Endodermal cell (in vitro differentiated cells): ENCODE data around the gene PACRG. TPM values are rescaled to one million over a fixed set of nuclear protein-coding genes. Genes with fewer than 3 reads are reported as not detected.

Experiments
- DNase-seq: peaks from one replicate; pipeline ENCODE4 v3.0.0-alpha.2; 2017
- H3K27ac ChIP-seq: 2 replicates; pipeline ENCODE4 v1.5.1; 2013; ENCODE audit warnings: mild to moderate bottlenecking, low read depth, low read length, moderate library complexity
- H3K27me3 ChIP-seq: 2 replicates; pipeline ENCODE4 v1.6.1; 2013; ENCODE audit warnings: mild to moderate bottlenecking, low read length, moderate library complexity; ENCODE audit not compliant: insufficient read depth, control insufficient read depth, poor library complexity, severe bottlenecking
- H3K36me3 ChIP-seq: 2 replicates; pipeline ENCODE4 v1.7.0; 2013; ENCODE audit warnings: mild to moderate bottlenecking, low read length, moderate library complexity; ENCODE audit not compliant: control insufficient read depth, insufficient read depth
- H3K4me1 ChIP-seq: one replicate; pipeline ENCODE4 v1.7.0; 2013; ENCODE audit warnings: low read length; ENCODE audit not compliant: control insufficient read depth, insufficient read depth
- H3K4me3 ChIP-seq: 2 replicates; pipeline ENCODE4 v1.5.1; 2013; ENCODE audit warnings: mild to moderate bottlenecking, low read length, moderate library complexity
- H3K9ac ChIP-seq: 2 replicates; pipeline ENCODE4 v1.6.1; 2013; ENCODE audit warnings: mild to moderate bottlenecking, low read length, moderate library complexity; ENCODE audit not compliant: poor library complexity, severe bottlenecking; ENCODE audit errors: extremely low read depth
- H3K9me3 ChIP-seq: 2 replicates; pipeline ENCODE4 v1.6.1; 2013; ENCODE audit warnings: mild to moderate bottlenecking, low read length, moderate library complexity; ENCODE audit not compliant: control insufficient read depth
- H3K27ac Mint-ChIP-seq: 2 replicates; pipeline ENCODE4 v1.8.0; 2020; ENCODE audit warnings: mixed read lengths
- H3K27me3 Mint-ChIP-seq: 2 replicates; pipeline ENCODE4 v1.8.0; 2021; ENCODE audit warnings: mild to moderate bottlenecking, mixed read lengths; ENCODE audit not compliant: insufficient read depth
- H3K36me3 Mint-ChIP-seq: 2 replicates; pipeline ENCODE4 v1.8.0; 2020; ENCODE audit warnings: low read depth, mixed read lengths
- H3K4me1 Mint-ChIP-seq: 2 replicates; pipeline ENCODE4 v1.8.0; 2020; ENCODE audit warnings: mixed read lengths
- H3K4me3 Mint-ChIP-seq: 2 replicates; pipeline ENCODE4 v1.8.0; 2020; ENCODE audit warnings: mild to moderate bottlenecking, moderate library complexity, mixed read lengths
- H3K9me3 Mint-ChIP-seq: 2 replicates; pipeline ENCODE4 v1.8.0; 2020; ENCODE audit warnings: mild to moderate bottlenecking, mixed read lengths
- CTCF ChIP-seq: fragments of 200-600 bp; sonication (generic); conservative IDR thresholded peaks from 2 replicates; pipeline ENCODE4 v1.5.0; 2021; ENCODE audit warnings: antibody characterized with exemption, mild to moderate bottlenecking
- WGBS, 2 experiments: methylation state at CpG; one replicate each; pipeline versions ENCODE4 v1.1.5 to v1.1.7; 2013; ENCODE audit warnings: missing lambda C conversion rate in 2 of 2, mixed read lengths in 1 of 2; ENCODE audit not compliant: insufficient coverage in 1 of 2, insufficient read length in 1 of 2; 5-methylcytosine and 5-hydroxymethylcytosine counted together
- total RNA-seq, 2 donors: library from RNA; stranded (reverse); fragmentation: NEBNext Ultra II Directional in 1 of 2; extraction: Animal tissue kit (Norgen Biotek cat#: 25700) in 1 of 2; gene quantifications; 2 replicates in 1 of 2; 3 replicates in 1 of 2; pipeline ENCODE4 v1.2.1, GENCODE V29; 2021

PACRG gene
- total RNA-seq, 2 donors from 2014 or later: 0.42 to 0.44 TPM

GRCh38 chr6:162998777-162999176, 271.0 kb downstream of the PACRG start:
- Histone ChIP-seq H3K27me3 (no peaks in the 10 kb centered on the region), H3K4me3 (no peak overlapping the region), H3K36me3 (no peaks in the 10 kb centered on the region), H3K4me1 (no peaks in the 10 kb centered on the region), H3K27ac (no peak overlapping the region), H3K9ac (no peak overlapping the region), H3K9me3 (no peaks in the 10 kb centered on the region)
- DNase-seq: no peak
- Mint-ChIP-seq H3K9me3 (peaks cover 4% of the 10 kb centered on the region), H3K27me3 (no peaks in the 10 kb centered on the region), H3K4me3 (no peak overlapping the region), H3K27ac (no peak overlapping the region), H3K36me3 (no peaks in the 10 kb centered on the region), H3K4me1 (no peaks in the 10 kb centered on the region)
- no peak for TF ChIP-seq CTCF
- WGBS, 2 experiments: 73% methylated on average over 1 of the region's 1 CpG; no CpG with 5 or more reads in 1 of the 2 experiments

GRCh38 chr6:162999575-163000285, 272.0 kb downstream of the PACRG start:
- H3K9ac ChIP-seq: no peak overlapping the region
- H3K27ac Mint-ChIP-seq: no peak overlapping the region

GRCh38 chr6:163001330-163001729, 273.6 kb downstream of the PACRG start:
- Histone ChIP-seq H3K27ac (no peak overlapping the region), H3K9ac (no peak overlapping the region), H3K36me3 (no peaks in the 10 kb centered on the region), H3K4me1 (no peaks in the 10 kb centered on the region), H3K27me3 (no peaks in the 10 kb centered on the region), H3K9me3 (no peaks in the 10 kb centered on the region), H3K4me3 (no peak overlapping the region)
- no peak overlapping the region for H3K4me3 Mint-ChIP-seq
- no peak overlapping the region for H3K27ac Mint-ChIP-seq
- no peaks in the 10 kb centered on the region for H3K36me3 Mint-ChIP-seq
- WGBS, 2 experiments: 91 to 96% methylated on average over 1 to 3 of the region's 3 CpGs
- H3K27me3 Mint-ChIP-seq: no peaks in the 10 kb centered on the region
- no peaks in the 10 kb centered on the region for H3K9me3 Mint-ChIP-seq
- TF ChIP-seq CTCF: no peak
- DNase-seq: no peak
- no peaks in the 10 kb centered on the region for H3K4me1 Mint-ChIP-seq

More at GRCh38 chr6:162999575-163000285, 272.0 kb downstream of the PACRG start:
- TF ChIP-seq CTCF: no peak
- H3K27me3 Mint-ChIP-seq: no peaks in the 10 kb centered on the region
- WGBS, 2 experiments: 86% methylated on average over 3 to 5 of the region's 5 CpGs
- H3K9me3 Mint-ChIP-seq: peaks cover 4% of the 10 kb centered on the region
- no peaks in the 10 kb centered on the region for H3K9me3 ChIP-seq
- H3K4me3 ChIP-seq: no peak overlapping the region
- no peak for DNase-seq
- no peak overlapping the region for H3K4me3 Mint-ChIP-seq
- H3K4me1 ChIP-seq: no peaks in the 10 kb centered on the region
- no peaks in the 10 kb centered on the region for H3K27me3 ChIP-seq
- no peaks in the 10 kb centered on the region for H3K36me3 ChIP-seq
- H3K36me3 Mint-ChIP-seq: no peaks in the 10 kb centered on the region
- H3K27ac ChIP-seq: no peak overlapping the region
- no peaks in the 10 kb centered on the region for H3K4me1 Mint-ChIP-seq
